ENCODE results near the gene MCAM. TPM values are rescaled to one million over a fixed set of nuclear protein-coding genes. Genes with fewer than 3 reads are reported as not detected.

The MCAM gene
- total RNA-seq, 1 experiment from 2014 or later, result 38.8 TPM

- Histone ChIP-seq H3K36me3 (ENCODE audit: low read depth) (no peaks in the 10 kb centered on the region), H3K9me3 (ENCODE audit: insufficient read depth, low read depth) (no peaks in the 10 kb centered on the region), H3F3A (ENCODE audit: insufficient read depth, low read depth) (0 out of 2 replicates have a peak, but pooled peaks cover 5% of the 10 kb centered on the region), H3K4me1 (replicated peaks; ENCODE audit: insufficient read depth) (no peaks in the 10 kb centered on the region), H3K27me3 (ENCODE audit: insufficient read depth, low read depth) (peaks cover 50% of the 10 kb centered on the region), H3K79me2 (ENCODE audit: low read depth) (no peaks in the 10 kb centered on the region), H3K9me2 (ENCODE audit: insufficient read depth) (no peaks in the 10 kb centered on the region), H2AFZ (no peak within 1 kb of the TSS), H4K20me1 (ENCODE audit: insufficient read depth) (no peaks in the 10 kb centered on the region), H3K27ac (no peak within 1 kb of the TSS), H3K4me3 (no peak within 1 kb of the TSS), H3K4me2 (no peak within 1 kb of the TSS)
- ChIA-PET CTCF (interaction anchor here (0.6 to 1.0 kb wide), 2 partner anchors 22 to 24 kb away, joined by 3 read pairs; no protein-coding TSS in a partner anchor), POLR2A (ENCODE audit: unreplicated experiment) (no interaction called here)
- no TSS peak for BruUV-seq (replicated peaks)
- no peak for TF ChIP-seq EZH2 (IDR thresholded peaks at IDR 0.05; ENCODE audit: low read depth)
- no peak for TF ChIP-seq CTCF (conservative IDR thresholded peaks at IDR 0.05)
- DNase-seq, result no peak
- intact Hi-C loops (cut with micrococcal nuclease; ENCODE audit: unreplicated experiment), result no loop called here
These were observed 29.7 kb upstream of the MCAM start, which contains the start of gene MFRP for GRCh38 chr11:119346605-119347004. MFRP (minus strand) TSS chr11:119346705; CDS start chr11:119346513, 192 bp downstream.

- no peaks in the 10 kb centered on the region for H3K9me2 ChIP-seq (ENCODE audit: insufficient read depth)
These were observed 28.8 kb upstream of the MCAM start for GRCh38 chr11:119345685-119346084.

GRCh38 chr11:119344291-119345010, 27.5 kb upstream of the MCAM start:
- DNase-seq, result no peak
- Histone ChIP-seq H3F3A (ENCODE audit: insufficient read depth, low read depth) (no peaks in the 10 kb centered on the region), H3K36me3 (ENCODE audit: low read depth) (no peaks in the 10 kb centered on the region), H3K9me3 (ENCODE audit: insufficient read depth, low read depth) (no peaks in the 10 kb centered on the region), H3K27ac (no peak overlapping the region), H3K27me3 (ENCODE audit: insufficient read depth, low read depth) (peaks cover 44% of the 10 kb centered on the region), H3K79me2 (ENCODE audit: low read depth) (no peaks in the 10 kb centered on the region), H2AFZ (no peak overlapping the region), H3K4me1 (replicated peaks; ENCODE audit: insufficient read depth) (no peaks in the 10 kb centered on the region), H4K20me1 (ENCODE audit: insufficient read depth) (no peaks in the 10 kb centered on the region), H3K4me3 (no peak overlapping the region), H3K4me2 (no peak overlapping the region), H3K9me2 (ENCODE audit: insufficient read depth) (no peaks in the 10 kb centered on the region)
- intact Hi-C loops (cut with micrococcal nuclease; ENCODE audit: unreplicated experiment), result no loop called here
- POLR2A ChIA-PET (ENCODE audit: unreplicated experiment), result no interaction called here
- CTCF ChIA-PET, result no interaction called here
- TF ChIP-seq CTCF (conservative IDR thresholded peaks at IDR 0.05) (no peak), EZH2 (IDR thresholded peaks at IDR 0.05; ENCODE audit: low read depth) (no peak)
- no TSS peak for BruUV-seq (replicated peaks)

More at GRCh38 chr11:119345685-119346084, 28.8 kb upstream of the MCAM start:
- H4K20me1 ChIP-seq (ENCODE audit: insufficient read depth), result no peaks in the 10 kb centered on the region
- H3F3A ChIP-seq (ENCODE audit: insufficient read depth, low read depth), result 0 out of 2 replicates have a peak, but pooled peaks cover under 1% of the 10 kb centered on the region
- POLR2A ChIA-PET (ENCODE audit: unreplicated experiment), result no interaction called here
- no peaks in the 10 kb centered on the region for H3K4me1 ChIP-seq (replicated peaks; ENCODE audit: insufficient read depth)
- no peaks in the 10 kb centered on the region for H3K79me2 ChIP-seq (ENCODE audit: low read depth)
- H3K27ac ChIP-seq, result no peak overlapping the region
- DNase-seq, result no peak
- H3K9me3 ChIP-seq (ENCODE audit: insufficient read depth, low read depth), result no peaks in the 10 kb centered on the region
- no TSS peak for BruUV-seq (replicated peaks)
- CTCF ChIA-PET, result no interaction called here
- H2AFZ ChIP-seq, result no peak overlapping the region
- H3K4me3 ChIP-seq, result no peak overlapping the region
- no peaks in the 10 kb centered on the region for H3K36me3 ChIP-seq (ENCODE audit: low read depth)
- H3K4me2 ChIP-seq, result no peak overlapping the region
- peaks cover 47% of the 10 kb centered on the region for H3K27me3 ChIP-seq (ENCODE audit: insufficient read depth, low read depth)
- TF ChIP-seq CTCF (conservative IDR thresholded peaks at IDR 0.05) (no peak), EZH2 (IDR thresholded peaks at IDR 0.05; ENCODE audit: low read depth) (no peak)
- intact Hi-C loops (cut with micrococcal nuclease; ENCODE audit: unreplicated experiment), result no loop called here

All from PC-9 (cell line).